GM12875 (cell line): Measurements from ENCODE around the gene EPHX1.

Experiments
- H3K4me3 ChIP-seq: one replicate; pipeline ENCODE4 v1.5.1; 2011; ENCODE audit warnings: low read depth, low read length, control low read depth
- CTCF ChIP-seq: IDR thresholded peaks from 2 replicates; pipeline ENCODE4 v1.5.1; 2011; ENCODE audit warnings: low read depth, mild to moderate bottlenecking, control low read depth, inconsistent platforms, low read length, moderate library complexity, borderline replicate concordance; ENCODE audit not compliant: insufficient read depth

The EPHX1 gene

GRCh38 chr1:225890346-225891228, 80.7 kb downstream of the EPHX1 start:
- no peak overlapping the region for H3K4me3 ChIP-seq
- no peak for TF ChIP-seq CTCF

GRCh38 chr1:225891229-225891972, 81.5 kb downstream of the EPHX1 start:
- H3K4me3 ChIP-seq: no peak overlapping the region
- no peak for TF ChIP-seq CTCF

GRCh38 chr1:225892307-225892706, 82.4 kb downstream of the EPHX1 start:
- no peak for TF ChIP-seq CTCF

More at GRCh38 chr1:225892307-225892706, 82.4 kb downstream of the EPHX1 start:
- H3K4me3 ChIP-seq: no peak overlapping the region
